GM13976 (cell line): ENCODE results near the gene ARF1.

ENCODE experiments used
- DNase-seq: peaks from one replicate; pipeline ENCODE4 v3.0.0; 2012; ENCODE audit warnings: low spot score
- CTCF ChIP-seq: IDR thresholded peaks from 2 replicates; pipeline ENCODE4 v1.5.1; 2012; ENCODE audit warnings: borderline replicate concordance, mild to moderate bottlenecking; ENCODE audit not compliant: insufficient read depth; ENCODE audit errors: extremely low read depth, missing control alignments, control extremely low read depth
- in situ Hi-C: fragments of 300-500 bp; cut with MboI; formaldehyde crosslinking; loops from one replicate; pipeline ENCODE4 v1.12.0; 2022; ENCODE audit warnings: low sequenced_read_pairs, mixed read lengths, inconsistent platforms; ENCODE audit not compliant: unreplicated experiment

Gene ARF1

GRCh38 chr1:228082214-228082917, at the start of gene ARF1:
TSS of gene ARF1 (plus strand) at chr1:228082708. CDS start at chr1:228097115, 14,407 bp downstream.
- DNase-seq: peak; percentile 100
- in situ Hi-C loops: no loop called here
- TF ChIP-seq CTCF: no peak

DNA sequence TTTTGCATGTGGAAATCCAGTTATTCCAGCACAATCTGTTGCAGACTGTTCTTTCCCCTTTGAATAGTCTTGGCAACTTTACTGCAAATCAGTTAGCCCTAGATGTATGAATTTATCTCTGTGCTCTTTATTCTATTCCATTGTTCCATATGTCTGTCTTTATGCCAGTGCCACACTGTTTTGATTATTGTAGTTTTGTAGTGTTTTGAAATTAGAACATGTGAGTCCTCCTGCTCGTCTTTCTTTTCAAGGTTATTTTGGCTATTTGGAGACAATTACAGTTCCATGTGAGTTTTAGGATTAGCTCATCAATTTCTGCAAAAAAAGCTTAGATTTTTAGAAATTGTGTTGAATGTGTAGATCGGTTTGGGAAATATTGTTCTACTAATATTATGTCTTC, 49.1 kb upstream of the ARF1 start:
- DNase-seq: no peak
- no peak for TF ChIP-seq CTCF
- in situ Hi-C loops: no loop called here

GRCh38 chr1:228034954-228035837, 47.3 kb upstream of the ARF1 start:
- TF ChIP-seq CTCF: no peak
- peak; percentile 8 for DNase-seq
- in situ Hi-C loops: no loop called here

- no peak for TF ChIP-seq CTCF
- DNase-seq: peak; percentile 12
- in situ Hi-C loops: no loop called here
Observed at GRCh38 chr1:228035844-228036243, 46.7 kb upstream of the ARF1 start.

GRCh38 chr1:228036701-228037231, 45.7 kb upstream of the ARF1 start:
- in situ Hi-C loops: no loop called here
- peak; percentile 30 for DNase-seq
- no peak for TF ChIP-seq CTCF

DNA sequence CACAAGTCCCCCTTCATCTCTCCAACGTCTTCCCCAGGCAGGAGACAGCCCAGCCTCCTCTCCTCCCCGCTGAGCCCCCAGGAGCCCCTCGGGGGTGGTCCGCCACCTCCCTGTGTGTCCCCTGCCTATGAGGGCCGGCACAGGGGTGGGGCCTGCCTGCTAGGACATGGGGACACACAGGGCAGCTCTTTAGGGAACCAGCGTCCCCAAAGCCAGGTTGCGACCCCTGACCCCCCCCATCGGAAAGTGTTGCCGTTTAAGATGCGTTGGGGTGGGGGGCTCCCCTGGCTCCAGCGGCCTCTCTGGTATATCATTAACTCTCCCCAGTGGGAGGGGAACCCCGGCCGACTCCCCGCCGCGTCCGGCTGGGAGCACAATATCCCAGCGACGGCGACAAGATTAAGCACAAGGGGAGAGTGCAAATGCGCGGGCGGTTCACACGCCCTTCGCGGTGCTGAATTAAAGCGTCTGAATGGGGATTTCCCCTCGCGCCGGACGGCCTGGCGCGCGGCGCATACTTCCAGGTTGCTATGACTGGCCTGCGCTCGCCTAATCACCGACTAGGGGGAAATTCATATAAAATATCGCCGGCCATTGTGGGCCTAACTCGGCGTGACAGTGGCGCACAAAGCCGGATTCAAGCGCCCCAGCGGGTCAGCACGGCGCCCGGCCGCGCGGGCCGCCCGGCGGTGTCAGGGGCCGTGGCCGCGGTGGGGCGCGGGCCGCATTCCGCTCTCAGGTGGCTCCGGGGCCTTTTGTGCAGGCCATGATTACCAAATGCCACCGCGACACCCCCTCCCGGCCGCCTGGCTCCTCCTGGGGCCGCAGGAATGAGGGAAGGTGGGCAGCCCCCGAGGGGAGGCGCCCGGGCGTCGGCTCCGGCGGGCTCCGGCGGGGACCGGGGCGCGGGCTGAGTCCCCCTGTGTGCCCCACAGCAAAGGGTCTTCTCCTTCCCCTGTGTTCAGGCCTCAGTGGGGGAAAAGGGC, 44.8 kb upstream of the ARF1 start:
- no peak for TF ChIP-seq CTCF
- in situ Hi-C loops: no loop called here
- DNase-seq: peak; percentile 88
